ENCODE results near the gene NAGPA. TPM values are rescaled to one million over a fixed set of nuclear protein-coding genes. Genes with fewer than 3 reads are reported as not detected.

Gene NAGPA
- total and polyA plus RNA-seq, 2 experiments from 2014 or later: 6.3 to 20.7 TPM

DNA sequence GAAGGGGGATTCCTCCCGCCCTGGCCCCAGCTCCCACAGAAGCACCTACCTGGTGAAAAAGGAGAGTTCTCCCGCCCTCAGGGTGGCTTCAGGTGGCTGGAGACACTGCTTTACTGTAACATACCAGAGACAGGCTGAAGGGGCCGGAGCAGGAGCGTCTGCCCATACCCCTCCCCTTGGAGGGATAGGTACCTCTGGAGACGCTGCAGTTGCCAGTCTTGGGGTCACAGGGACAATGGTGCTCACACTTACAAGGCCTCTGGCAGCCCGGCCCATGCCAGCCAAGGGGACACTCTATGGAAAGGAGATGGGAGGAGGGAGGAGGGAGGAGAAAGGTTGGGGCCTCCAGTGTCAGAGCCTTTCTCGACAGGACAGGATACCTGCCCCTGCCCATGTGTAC is 6.6 kb downstream of the NAGPA start:
- TF ChIP-seq EZH2phosphoT487 (IDR thresholded peaks at IDR 0.05; ENCODE audit: unreplicated experiment) (no peak), ZNF462 (CRISPR knock-in tag; IDR thresholded peaks at IDR 0.05) (no peak), REST (IDR thresholded peaks at IDR 0.05; ENCODE audit: unreplicated experiment) (no peak), POLR2AphosphoS5 (IDR thresholded peaks at IDR 0.05; ENCODE audit: low read depth) (no peak), ZNF114 (CRISPR knock-in tag; IDR thresholded peaks at IDR 0.05) (no peak), CREB1 (CRISPR knock-in tag; IDR thresholded peaks at IDR 0.05; ENCODE audit: low read depth) (no peak), CTCF (conservative IDR thresholded peaks at IDR 0.05; ENCODE audit: low read depth in 2 of 2) (no peak), STAT1 (IDR thresholded peaks at IDR 0.05; ENCODE audit: unreplicated experiment) (no peak), EZH2 (IDR thresholded peaks at IDR 0.05; ENCODE audit: low read depth, unreplicated experiment) (no peak), JUNB (IDR thresholded peaks at IDR 0.05; ENCODE audit: unreplicated experiment) (no peak), ZNF331 (CRISPR knock-in tag; IDR thresholded peaks at IDR 0.05; ENCODE audit: low read depth) (no peak), NANOG (IDR thresholded peaks at IDR 0.05; ENCODE audit: borderline replicate concordance) (no peak)
- TF ChIP-seq, protein P1, sequence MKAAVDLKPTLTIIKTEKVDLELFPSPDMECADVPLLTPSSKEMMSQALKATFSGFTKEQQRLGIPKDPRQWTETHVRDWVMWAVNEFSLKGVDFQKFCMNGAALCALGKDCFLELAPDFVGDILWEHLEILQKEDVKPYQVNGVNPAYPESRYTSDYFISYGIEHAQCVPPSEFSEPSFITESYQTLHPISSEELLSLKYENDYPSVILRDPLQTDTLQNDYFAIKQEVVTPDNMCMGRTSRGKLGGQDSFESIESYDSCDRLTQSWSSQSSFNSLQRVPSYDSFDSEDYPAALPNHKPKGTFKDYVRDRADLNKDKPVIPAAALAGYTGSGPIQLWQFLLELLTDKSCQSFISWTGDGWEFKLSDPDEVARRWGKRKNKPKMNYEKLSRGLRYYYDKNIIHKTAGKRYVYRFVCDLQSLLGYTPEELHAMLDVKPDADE (IDR thresholded peaks at IDR 0.05): no peak

More for the DNA sequence above, 6.6 kb downstream of the NAGPA start:
- no peaks in the 10 kb centered on the region for H3K36me3 ChIP-seq (ENCODE audit: insufficient read depth)
- no peaks in the 10 kb centered on the region for H4K20me1 ChIP-seq (replicated peaks; ENCODE audit: insufficient read depth)
- no peaks in the 10 kb centered on the region for H3K79me2 ChIP-seq (replicated peaks; ENCODE audit: insufficient read depth)
- no peaks in the 10 kb centered on the region for H3K9me2 ChIP-seq (ENCODE audit: insufficient read depth)
- H3K4me2 ChIP-seq: no peak overlapping the region
- H3K4me1 Mint-ChIP-seq: peaks cover 8% of the 10 kb centered on the region; the same call in 1 of the 3 replicates
- H3K4me3 ChIP-seq: no peak overlapping the region
- ATAC-seq (no peak), DNase-seq (ENCODE audit: low spot score) (no peak)
- H3K27ac ChIP-seq (ENCODE audit: low read depth): no peak overlapping the region
- no peak overlapping the region for H3K4me3 Mint-ChIP-seq
- H3K27me3 ChIP-seq (ENCODE audit: insufficient read depth): no peaks in the 10 kb centered on the region
- H3F3A ChIP-seq (replicated peaks; ENCODE audit: low read depth): no peaks in the 10 kb centered on the region
- H3K4me1 ChIP-seq (ENCODE audit: insufficient read depth): no peaks in the 10 kb centered on the region
- H3K9me3 Mint-ChIP-seq: no peaks in the 10 kb centered on the region
- H2AFZ ChIP-seq: no peak overlapping the region
- H3K27me3 Mint-ChIP-seq (ENCODE audit: insufficient read depth, low read depth, poor library complexity): peaks cover 9% of the 10 kb centered on the region
- no peaks in the 10 kb centered on the region for H3K36me3 Mint-ChIP-seq (ENCODE audit: low read depth)
- no peak overlapping the region for H3K27ac Mint-ChIP-seq
